A204.1 (cell line): ENCODE results near the gene LUZP1.
"Not testable (repeated sequence)": the region's sequence is repeated elsewhere in the genome, so short reads cannot be mapped to it uniquely, and the experiment has no call there.

ENCODE experiments used
- FAIRE-seq: peaks from 2 replicates; lab custom pipeline; 2012; peaks lifted over from hg19 to GRCh38; lab: Jason Lieb, UNC

Gene LUZP1

DNA sequence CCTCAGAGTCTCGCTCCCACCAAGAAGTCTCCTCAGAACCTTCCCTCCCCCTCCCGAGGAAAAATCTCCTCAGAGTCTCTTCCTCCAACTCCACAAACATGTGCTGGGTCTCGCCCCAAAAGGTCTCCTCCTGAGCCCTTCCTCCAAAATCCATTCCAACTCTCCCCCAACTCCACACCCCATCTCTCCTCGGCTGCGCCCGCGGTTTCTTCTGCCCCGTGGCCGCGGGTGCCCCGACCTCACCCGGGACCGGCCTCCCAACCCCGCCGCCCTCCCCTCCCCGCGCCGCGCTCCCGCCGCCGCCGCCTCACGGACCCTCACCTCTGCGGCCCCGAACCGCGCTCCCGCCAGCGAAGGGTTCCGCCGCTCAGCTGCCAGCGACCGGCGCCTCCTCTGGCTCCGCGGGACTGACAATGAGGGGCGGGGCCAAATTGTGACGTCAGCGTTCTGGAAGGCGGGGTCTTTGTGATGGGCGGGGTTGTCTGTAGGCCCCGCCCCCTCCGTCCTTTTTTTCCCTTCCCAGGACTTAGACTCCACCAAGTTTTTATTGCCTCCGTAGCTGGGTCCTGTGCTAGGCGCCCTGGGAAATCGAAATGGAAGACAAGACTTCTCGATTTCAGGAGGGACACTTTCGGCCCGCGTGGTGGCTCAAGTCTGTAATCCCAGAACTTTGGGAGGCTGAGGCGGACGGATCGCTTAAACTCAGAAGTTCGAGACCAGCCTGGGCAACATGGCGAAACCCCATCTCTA lies at the start of gene LUZP1:
Gene LUZP1, minus strand, starts transcription at position 412 of the 750 bp plus-strand sequence.
- peak; percentile 81 for FAIRE-seq

DNA sequence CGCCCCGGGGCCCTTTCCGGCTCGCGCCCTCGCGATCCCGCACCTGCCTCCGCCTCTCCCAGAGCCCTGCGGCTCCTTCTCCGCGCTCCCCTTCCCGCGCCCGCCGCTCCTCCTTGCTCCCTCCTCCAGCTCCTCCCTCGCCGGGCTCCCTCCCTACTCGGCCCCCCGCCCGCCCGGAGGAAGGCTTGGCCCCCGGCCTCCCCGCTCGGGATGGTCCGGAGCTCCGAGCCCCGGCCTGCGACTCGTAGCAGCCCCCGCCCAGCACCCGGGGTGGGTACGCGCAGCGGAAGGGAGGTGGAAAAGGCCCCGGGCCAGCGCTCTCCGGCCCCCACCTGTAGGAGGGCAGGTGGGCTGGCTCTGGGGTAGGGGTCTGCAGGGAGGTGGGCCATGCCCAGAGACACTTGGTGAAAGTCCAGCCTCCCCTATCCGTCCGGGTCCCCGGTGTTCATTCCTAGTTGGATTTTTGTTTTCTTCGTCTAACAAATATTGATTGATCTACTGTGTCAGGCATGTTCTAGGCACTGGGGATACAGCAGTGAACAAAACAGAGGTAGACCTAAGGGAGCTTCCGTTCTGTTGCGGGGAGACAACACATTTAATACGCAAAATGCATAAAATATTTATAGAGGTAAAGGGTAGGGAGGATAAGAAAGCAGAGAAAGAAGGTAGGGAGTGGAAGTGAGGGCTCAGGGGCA lies 48.9 kb upstream of the LUZP1 start, which contains the start of gene HTR1D:
Gene HTR1D, minus strand, starts transcription at position 82 of the 695 bp plus-strand sequence. CDS start 23,283 bp downstream, outside the sequence.
- FAIRE-seq, result no peak

DNA sequence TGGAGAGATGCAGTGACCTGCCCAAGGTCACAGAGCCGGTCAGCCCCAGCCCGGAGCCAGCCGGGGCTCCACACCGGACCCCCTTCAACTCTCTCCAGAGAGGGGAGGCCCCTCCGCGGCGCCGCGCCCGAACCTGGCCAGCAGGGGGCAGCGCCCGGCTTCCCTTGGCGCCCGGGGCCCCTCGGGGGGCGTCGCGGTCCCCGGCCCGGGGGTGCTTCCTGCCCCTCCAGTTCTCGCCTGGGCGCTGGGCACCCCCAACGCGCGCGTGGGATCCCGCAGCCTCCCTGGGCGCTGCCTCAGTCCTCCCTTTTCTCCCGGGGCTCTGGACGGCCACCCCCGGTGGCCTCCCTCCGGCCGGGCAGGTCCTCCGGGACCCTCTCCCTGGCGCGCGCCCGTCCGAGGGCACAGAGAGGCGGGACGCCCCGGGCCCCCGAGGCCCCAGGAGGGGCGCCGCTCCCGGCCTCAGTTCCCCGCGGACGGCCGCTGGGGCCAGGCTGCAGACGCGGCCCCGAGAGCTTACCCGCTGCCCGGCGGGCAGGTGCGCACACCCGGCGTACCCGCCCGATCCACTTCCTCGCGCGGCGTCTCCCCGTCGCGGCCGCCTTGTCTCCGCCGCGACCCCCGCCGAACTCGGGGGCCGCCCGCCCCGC lies 48.2 kb upstream of the LUZP1 start:
- FAIRE-seq, result no peak

DNA sequence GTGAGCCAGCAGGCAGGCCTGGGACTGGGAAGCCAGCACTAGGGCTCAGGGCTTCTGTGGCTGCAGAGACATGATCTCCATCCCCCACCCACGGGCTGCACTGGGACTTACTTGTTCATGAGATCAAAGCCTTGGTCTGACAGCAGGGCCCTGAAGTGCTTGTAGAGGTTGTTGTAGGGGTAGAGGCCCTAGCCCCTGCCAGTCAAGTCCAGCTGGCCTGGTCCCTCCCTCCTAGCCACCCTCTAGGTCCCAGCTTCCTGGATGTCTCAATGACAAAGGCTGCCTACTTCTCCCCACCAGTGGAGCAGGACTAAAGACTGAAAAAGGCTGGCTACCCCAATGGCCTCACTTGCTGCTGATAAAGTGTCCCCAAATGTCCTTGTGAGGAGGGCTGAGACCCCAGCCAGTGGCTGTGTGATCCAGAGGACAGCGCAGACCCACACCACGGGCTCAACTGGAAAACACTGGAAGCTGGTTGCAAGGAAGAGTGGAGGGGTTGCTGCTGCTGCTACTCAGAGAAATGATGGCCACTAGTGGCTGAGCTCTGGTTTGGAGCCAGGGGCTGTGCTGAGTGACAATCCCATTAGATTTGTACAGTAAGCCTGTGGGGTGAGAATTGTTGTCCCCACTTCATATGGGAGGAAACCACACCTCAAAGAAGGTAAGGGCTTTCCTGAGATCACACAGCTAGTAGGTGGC lies 47.2 kb upstream of the LUZP1 start:
- no peak for FAIRE-seq

DNA sequence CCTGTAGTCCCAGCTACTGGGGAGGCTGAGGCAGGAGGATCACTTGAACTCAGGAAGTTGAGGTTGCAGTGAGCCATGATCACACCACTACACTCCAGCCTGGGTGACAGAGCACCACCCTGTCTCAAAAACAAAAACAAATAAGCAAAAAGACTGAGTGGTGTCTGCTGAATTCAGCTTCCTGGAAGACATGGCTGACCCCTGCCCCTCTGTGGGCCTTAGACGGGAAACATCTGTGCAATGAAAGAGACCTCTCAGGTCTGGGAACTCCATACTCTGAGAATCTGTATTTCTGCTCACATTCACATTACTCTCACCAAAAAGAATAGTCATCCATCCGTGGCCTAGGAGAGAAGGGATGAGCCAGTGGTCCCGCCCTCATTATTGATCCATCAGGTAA lies 46.6 kb upstream of the LUZP1 start:
- FAIRE-seq, result no peak

DNA sequence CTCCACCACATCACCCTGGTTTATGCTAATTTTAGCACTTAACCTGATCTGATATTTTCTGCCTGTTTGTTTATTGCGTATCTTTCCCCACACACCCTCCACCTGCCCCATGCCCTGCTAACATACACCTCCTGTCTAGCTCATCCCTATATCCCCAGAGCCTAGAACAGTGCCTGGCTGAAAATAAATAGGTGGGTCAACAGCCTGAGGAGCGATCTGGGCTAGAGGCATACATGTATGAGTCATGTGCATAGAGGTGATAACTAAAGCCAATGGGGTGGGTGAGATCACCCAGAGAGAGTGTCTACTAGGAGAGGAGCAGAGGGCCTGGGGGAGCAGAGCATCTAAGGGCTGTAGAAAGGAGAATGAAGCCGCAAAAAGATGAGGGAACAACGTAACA lies 46.0 kb upstream of the LUZP1 start:
- FAIRE-seq, result no peak

DNA sequence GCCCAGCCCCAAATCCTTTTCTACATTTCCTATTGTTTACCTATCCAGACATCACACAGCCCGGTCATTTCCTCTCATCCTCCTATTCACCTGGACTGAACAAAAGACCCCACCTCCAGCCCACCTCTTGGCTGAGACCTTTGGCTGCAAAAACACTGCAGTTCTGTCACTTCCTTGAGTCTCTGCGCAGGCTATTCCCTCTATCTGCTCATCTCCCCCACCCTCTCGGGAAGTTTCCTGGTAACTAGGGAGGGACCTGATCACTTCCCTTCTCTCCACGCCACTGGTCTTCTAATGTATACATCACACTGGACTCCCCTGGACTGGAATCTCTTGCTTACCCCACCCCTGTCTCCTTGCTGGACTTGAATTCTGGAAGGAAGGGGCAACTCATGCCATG lies 43.3 kb upstream of the LUZP1 start:
- FAIRE-seq, result no peak

DNA sequence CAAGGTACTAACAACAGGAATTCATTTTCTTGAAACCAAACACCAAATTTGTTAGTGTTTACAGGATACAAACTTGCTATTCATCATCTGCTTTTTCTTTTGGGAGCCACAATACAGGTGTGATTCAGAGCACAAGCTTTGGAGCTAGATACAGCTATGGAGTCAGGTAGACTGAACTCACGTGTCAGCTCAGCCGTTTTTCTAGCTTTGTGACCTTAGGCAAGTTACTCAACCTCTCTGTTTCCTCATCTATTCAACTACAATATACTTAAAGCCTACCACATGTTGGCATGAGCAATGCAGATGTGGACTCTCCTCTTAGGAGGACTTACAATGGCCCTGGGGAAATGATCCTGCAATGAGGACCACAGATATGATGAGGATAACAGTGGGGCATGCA lies 42.3 kb upstream of the LUZP1 start:
- FAIRE-seq, result no peak

DNA sequence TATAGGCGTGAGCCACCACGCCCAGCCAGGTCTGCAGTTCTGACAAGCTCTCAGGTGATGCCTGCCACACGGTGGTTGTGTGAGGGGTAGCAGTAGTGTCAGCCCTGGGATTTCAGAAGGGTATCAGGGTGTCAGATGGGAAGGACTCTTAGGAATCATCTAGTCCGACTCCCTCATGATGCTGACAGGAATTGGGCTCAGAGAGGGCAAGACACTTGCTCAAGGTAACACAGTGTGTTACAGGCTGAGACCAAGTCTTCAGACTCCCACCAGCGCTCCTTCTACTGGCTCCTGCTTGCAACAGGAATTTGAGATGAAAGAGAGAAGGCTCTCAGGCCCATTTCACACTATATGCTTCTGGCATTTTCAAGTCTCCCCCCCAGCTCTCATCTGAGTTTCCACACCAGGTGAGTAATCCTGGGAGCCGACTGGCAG lies 41.7 kb upstream of the LUZP1 start:
- FAIRE-seq, result no peak

DNA sequence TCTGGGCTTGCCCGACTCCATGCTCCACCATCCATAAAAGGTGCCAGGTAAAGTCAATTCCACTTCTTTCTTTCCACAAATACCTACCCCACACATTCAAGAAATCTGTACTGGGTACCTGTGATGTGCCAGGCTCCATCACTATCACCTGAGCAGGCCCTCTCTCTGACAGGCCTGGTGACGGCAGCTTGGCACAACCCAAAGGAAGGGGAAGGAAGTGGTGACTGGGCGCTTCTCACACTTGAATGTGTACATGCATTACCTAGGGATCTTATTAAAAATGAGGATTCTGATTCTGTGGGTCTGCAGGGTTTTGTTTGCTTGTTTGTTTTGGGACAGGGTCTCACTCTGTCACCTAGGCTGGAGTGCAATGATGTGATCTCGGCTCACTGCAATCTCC lies 41.1 kb upstream of the LUZP1 start:
- FAIRE-seq, result no peak

DNA sequence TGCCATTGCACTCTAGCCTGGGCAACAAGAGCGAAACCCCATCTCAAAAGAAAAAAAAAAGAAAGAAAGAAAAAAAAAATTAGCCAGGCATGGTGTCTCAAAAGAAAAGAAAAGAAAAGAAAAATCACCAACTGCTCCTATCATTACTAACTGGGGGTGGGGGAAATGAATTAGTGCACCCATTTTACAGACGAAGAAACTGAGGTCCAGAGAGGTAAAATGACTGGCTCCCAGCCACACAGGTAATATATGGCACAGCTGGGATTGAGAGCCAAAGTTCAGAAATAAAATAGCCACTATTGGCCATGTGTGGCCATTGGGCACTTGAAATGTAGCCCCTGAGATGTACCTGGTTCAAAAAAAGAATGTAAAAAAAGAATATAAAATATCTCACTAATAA lies 39.9 kb upstream of the LUZP1 start:
- FAIRE-seq, result no peak

DNA sequence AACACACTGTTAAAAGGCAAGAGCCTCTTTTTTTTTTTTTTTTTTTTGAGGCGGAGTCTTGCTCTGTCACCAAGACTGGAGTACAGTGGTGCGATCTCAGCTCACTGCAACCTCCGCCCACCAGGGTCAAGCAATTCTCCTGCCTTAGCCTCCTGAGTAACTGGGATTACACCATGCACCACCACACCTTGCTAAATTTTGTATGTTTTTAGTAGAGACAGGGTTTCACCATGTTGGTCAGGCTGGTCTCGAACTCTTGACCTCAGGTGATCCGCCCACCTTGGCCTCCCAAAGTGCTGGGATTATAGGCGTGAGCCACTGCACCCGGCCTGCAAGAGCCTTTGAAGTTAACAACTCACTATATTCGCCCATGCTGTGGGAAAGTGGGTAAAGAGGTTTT lies 39.1 kb upstream of the LUZP1 start:
- not testable (repeated sequence) for FAIRE-seq

DNA sequence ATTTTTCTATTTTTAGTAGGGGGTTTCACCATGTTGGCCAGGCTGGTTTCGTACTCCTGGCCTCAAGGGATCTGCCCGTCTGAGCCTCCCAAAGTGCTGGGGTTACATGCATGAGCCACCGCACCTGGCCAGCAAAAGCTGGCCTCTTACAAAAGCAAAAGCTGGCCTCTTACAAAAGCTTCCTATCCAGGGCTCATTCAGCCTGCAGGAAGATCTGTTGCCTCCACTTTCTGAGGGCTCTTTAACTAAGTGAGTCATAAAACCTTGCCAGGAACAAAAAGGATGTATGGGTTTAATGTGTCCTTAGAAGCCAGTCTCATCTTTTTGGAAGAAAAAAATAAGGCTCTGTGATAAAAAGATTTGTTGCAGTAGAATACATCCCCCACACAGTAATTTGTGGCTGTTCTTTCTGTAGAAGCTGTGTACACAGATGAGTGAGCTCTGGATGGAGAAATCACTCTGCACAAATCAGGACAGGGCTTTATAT lies 33.6 kb upstream of the LUZP1 start:
- no peak for FAIRE-seq

DNA sequence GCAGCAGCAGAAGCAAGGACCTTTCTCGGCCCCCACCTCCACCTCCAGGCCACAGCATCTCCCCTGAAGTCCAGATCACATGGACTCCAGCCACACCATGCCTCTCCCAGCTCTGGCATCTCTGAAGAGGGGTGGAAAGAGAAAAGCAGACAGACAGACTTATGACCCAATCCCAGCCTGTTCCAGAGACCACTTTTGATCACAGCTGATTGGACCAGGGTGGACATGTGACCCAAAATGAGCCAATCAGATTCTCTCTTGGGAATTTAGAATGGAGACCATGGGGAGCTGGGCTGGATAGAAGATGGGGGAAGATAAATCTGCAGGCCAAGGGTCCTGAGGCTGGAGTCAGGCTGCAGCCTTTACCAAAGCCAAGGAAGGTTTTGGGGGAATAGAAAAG lies 32.2 kb upstream of the LUZP1 start:
- FAIRE-seq, result no peak

DNA sequence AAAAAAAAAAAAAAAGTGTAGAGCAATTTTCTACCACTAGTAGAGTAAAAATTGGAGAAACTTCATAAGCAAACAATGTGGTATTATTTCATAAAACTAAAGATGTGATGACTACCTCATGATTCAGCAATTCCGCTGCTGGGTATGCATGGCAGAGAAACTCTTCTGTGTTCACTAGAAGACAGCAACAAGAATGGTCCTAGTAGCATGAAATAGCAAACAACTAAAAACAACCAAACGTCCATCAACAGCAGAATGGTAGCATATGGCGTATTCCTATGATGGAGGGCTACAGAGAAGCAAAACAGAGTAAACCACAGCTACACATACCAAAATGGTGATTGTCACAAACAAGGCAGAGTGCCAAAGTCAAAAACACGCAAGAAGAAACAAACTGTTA lies 29.7 kb upstream of the LUZP1 start:
- no peak for FAIRE-seq

DNA sequence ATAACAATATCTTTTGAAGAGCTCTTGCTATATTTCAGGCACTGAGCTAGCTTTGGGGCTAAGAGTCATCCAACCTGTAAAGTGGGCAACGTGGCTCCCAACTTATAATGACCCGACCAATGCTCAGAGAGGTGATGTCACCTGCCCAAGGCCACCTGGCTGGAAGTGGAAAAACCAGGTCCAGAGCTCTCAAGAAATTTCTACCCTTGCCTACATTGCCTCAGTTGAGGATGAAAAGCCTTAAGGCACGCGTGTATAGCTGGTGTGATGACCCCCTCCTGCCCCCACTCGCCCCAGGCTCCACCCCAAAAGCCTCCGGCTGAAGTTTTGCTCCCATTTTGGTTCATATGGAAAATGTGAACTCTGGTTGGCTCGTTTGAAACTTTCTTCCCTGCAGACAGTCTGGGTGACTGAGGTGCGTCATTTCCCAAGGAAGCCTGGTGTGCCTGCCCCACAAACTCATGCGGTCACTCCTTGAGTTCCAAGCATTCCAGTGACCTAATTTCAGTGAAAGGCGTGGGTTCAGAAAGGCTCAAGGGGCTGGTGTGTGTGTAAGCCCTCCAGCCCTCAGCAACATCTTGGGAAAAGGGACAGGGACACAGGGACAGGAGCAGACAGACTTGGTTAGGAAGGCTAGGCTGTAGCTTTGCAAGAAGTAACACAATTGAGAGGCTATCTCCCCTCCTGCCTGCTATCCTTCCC lies 28.1 kb upstream of the LUZP1 start:
- no peak for FAIRE-seq

DNA sequence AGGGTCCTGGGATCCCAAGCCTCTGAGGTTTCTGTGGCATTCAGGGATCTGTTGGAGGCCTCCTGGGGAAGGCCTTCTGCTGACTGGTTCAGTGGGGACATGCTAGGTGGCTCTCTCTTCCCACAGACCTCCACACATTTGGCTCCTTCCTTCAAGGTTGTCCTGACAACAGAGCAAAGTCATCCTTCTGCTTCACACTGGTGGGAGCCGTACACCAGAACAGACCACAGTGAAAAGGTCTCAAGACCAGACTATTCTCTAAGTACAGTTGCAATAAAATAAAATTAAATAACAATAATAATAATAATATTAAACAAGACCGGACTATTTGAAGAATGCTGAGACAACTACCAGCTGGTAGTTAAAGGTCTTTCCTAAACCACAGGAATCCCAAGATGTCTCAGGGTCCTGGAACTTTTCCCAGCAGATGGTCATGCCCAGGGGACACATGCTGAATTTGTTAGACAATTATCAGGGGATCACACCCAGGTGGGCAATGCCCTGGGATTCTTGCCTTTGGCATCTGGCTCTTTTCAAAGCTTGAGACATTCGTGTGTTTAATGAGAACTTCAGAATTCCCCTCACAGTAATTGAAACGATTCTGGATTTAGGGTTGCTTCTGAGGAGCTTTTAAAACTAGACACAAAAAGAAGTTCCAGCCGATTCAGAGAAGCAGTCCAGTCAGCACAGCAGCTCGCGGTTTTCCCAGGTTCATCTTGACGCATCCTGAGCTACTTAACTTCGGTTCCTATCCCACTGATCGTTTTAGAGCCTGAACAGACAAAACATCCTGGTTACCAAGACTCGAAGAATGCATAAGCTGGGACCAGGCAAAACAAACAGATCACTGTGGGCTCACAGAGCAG lies 25.7 kb upstream of the LUZP1 start:
- no peak for FAIRE-seq

DNA sequence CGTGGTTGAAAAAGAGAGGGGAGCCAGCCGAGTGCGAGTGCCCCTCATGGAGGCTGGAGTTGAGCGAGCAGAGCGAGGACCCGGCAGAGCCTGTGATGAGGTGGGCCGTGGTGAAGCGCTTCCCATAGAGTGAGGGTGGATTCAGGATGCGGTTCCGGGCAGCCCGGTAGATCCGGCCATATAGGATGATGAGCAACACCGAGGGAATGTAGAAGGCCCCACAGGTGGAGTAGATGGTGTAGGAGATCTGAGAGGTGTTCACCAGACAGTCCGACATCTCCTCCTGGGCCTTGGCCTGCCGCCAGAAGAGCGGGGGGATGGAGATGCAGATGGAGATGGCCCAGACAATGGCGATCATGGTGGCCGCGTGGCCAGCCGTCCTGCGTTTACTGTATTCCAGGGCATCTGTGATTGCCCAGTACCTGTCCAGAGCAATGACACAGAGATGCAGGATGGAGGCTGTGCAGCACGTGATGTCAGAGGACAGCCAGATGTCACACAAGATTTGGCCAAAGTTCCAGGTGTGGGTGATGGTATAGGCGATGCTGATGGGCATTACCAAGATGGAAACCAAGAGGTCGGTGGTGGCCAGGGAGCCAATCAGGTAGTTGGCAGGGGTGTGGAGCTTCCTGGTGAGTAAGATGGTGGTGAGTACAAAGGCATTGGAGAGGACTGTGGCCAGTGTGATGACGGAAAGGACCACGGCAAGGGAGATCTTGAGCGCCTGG lies 24.9 kb upstream of the LUZP1 start:
- no peak for FAIRE-seq

DNA sequence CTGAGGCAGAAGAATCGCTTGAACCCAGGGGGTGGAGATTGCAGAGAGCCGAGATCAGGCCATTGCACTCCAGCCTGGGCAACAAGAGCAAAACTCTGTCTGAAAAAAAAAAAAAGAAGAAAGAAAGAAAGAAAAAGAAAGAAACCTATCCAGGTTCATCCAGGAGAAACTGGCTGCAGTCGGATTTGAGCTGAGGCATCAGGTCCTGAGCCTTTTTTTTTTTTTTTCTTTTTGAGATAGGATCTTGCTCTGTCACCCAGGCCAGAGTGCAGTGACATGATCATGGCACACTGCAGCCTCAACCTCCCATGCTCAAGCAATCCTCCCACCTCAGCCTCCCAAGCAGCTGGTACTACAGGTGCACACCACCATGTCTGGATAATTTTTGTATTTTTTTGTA lies 22.5 kb upstream of the LUZP1 start:
- no peak for FAIRE-seq

DNA sequence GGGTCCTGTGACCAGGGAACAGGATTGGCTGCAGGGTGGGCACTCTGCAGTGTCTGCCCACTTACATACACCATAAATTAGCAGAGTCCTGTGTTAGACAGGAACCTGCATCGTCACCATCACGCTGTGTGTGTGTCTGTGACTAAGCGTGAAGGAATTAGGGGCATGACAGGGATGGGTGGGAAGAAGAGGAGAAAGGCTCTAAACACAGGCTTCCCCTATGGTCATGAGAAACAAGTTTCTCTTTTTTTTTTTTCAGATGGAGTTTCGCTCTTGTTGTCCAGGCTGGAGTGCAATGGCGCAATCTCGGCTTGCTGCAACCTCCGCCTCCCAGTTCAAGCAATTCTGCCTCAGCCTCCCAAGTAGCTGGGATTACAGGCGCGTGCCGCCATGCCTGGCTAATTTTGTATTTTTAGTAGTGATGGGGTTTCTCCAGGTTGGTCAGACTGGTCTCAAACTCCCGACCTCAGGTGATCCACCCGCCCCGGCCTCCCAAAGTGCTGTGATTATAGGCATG lies 20.3 kb upstream of the LUZP1 start:
- FAIRE-seq, result not testable (repeated sequence)
